CD14-positive monocyte (primary cell): Measurements from ENCODE around the gene LEKR1. TPM values are rescaled to one million over a fixed set of nuclear protein-coding genes. Genes with fewer than 3 reads are reported as not detected.

Experiments used
- DNase-seq, 3 donors: peaks; one replicate each; pipeline ENCODE4 v3.0.0-alpha.2; 2011 to 2022
- H2AFZ ChIP-seq: 2 replicates; pipeline ENCODE4 v1.6.0; 2012; ENCODE audit warnings: mild to moderate bottlenecking, low read depth, low read length, inconsistent platforms; ENCODE audit not compliant: insufficient read depth, poor library complexity, severe bottlenecking
- H3K27ac ChIP-seq, 2 donors: 1 replicate in 1 of 2; 2 replicates in 1 of 2; pipeline ENCODE4 v1.5.1; 2012 to 2013; ENCODE audit warnings: low read length in 2 of 2, control low read depth in 1 of 2, inconsistent platforms in 1 of 2, low read depth in 1 of 2, mild to moderate bottlenecking in 1 of 2
- H3K27me3 ChIP-seq, 2 donors: one replicate each; pipeline versions ENCODE4 v1.6.0 to v1.6.1; 2011 to 2013; ENCODE audit warnings: low read length in 2 of 2; ENCODE audit not compliant: control insufficient read depth in 2 of 2, insufficient read depth in 2 of 2
- H3K36me3 ChIP-seq, 2 donors: replicated peaks in 1 of 2; 1 replicate in 1 of 2; 2 replicates in 1 of 2; pipeline versions ENCODE4 v1.5.1 to v1.6.1; 2012 to 2013; ENCODE audit warnings: low read length in 2 of 2, control low read depth in 1 of 2, inconsistent platforms in 1 of 2, mild to moderate bottlenecking in 1 of 2; ENCODE audit not compliant: insufficient read depth in 2 of 2, control insufficient read depth in 1 of 2
- H3K4me1 ChIP-seq, 2 donors: 1 replicate in 1 of 2; 2 replicates in 1 of 2; pipeline versions ENCODE4 v1.5.1 to v1.6.1; 2012 to 2013; ENCODE audit warnings: low read length in 2 of 2, control low read depth in 1 of 2, inconsistent platforms in 1 of 2, mild to moderate bottlenecking in 1 of 2, moderate library complexity in 1 of 2; ENCODE audit not compliant: insufficient read depth in 2 of 2, control insufficient read depth in 1 of 2
- H3K4me2 ChIP-seq: replicated peaks from 2 replicates; pipeline ENCODE3; 2012; ENCODE audit warnings: low read length, moderate library complexity, mild to moderate bottlenecking; ENCODE audit not compliant: poor library complexity, severe bottlenecking; ENCODE audit errors: extremely low read depth
- H3K4me3 ChIP-seq, 3 experiments: fragments of 200-600 bp in 1 of 3; sonication (generic) in 1 of 3; replicated peaks in 1 of 3; 1 replicate in 2 of 3; 2 replicates in 1 of 3; pipeline ENCODE4 v1.5.1; 2011 to 2013; ENCODE audit warnings: low read length in 3 of 3, mild to moderate bottlenecking in 3 of 3, control low read depth in 2 of 3, low read depth in 2 of 3, inconsistent platforms in 1 of 3, moderate library complexity in 1 of 3
- H3K79me2 ChIP-seq: 2 replicates; pipeline ENCODE4 v1.6.0; 2012; ENCODE audit warnings: mild to moderate bottlenecking, control low read depth, inconsistent platforms, low read length, moderate library complexity; ENCODE audit not compliant: insufficient read depth
- H3K9ac ChIP-seq: 2 replicates; pipeline ENCODE4 v1.6.0; 2017; ENCODE audit warnings: low read length, mild to moderate bottlenecking; ENCODE audit not compliant: insufficient read depth, poor library complexity, severe bottlenecking
- H3K9me3 ChIP-seq, 2 donors: replicated peaks in 1 of 2; 1 replicate in 1 of 2; 2 replicates in 1 of 2; pipeline versions ENCODE4 v1.5.1 to v1.6.1; 2012 to 2013; ENCODE audit warnings: low read length in 2 of 2, control low read depth in 1 of 2; ENCODE audit not compliant: control insufficient read depth in 1 of 2, insufficient read depth in 1 of 2
- H4K20me1 ChIP-seq: 2 replicates; pipeline ENCODE4 v1.6.0; 2012; ENCODE audit warnings: mild to moderate bottlenecking, low read length, control low read depth, moderate library complexity; ENCODE audit not compliant: insufficient read depth
- H3K27ac Mint-ChIP-seq, 7 donors: one replicate each; pipeline ENCODE4 v1.8.0; 2020; ENCODE audit warnings: mild to moderate bottlenecking in 7 of 7, mixed read lengths in 7 of 7, moderate library complexity in 6 of 7, inconsistent platforms in 2 of 7
- H3K27me3 Mint-ChIP-seq, 3 donors: one replicate each; pipeline ENCODE4 v1.8.0; 2021 to 2022; ENCODE audit warnings: low read depth in 3 of 3, mild to moderate bottlenecking in 3 of 3, mixed read lengths in 3 of 3, moderate library complexity in 3 of 3, inconsistent platforms in 1 of 3
- H3K36me3 Mint-ChIP-seq, 2 donors: one replicate each; pipeline ENCODE4 v1.8.0; 2020; ENCODE audit warnings: mixed read lengths in 2 of 2, inconsistent platforms in 1 of 2, mild to moderate bottlenecking in 1 of 2
- H3K4me1 Mint-ChIP-seq: one replicate; pipeline ENCODE4 v1.8.0; 2020; ENCODE audit warnings: mild to moderate bottlenecking, mixed read lengths
- H3K4me3 Mint-ChIP-seq, 2 donors: one replicate each; pipeline ENCODE4 v1.8.0; 2020; ENCODE audit warnings: mild to moderate bottlenecking in 2 of 2, mixed read lengths in 2 of 2, moderate library complexity in 1 of 2
- H3K9me3 Mint-ChIP-seq, 7 donors: one replicate each; pipeline ENCODE4 v1.8.0; 2020 to 2022; ENCODE audit warnings: mixed read lengths in 7 of 7, mild to moderate bottlenecking in 6 of 7, moderate library complexity in 6 of 7, inconsistent platforms in 2 of 7
- WGBS: methylation state at CpG from one replicate; pipeline ENCODE4 v1.1.5; 2013; ENCODE audit warnings: missing lambda C conversion rate; ENCODE audit not compliant: insufficient coverage; 5-methylcytosine and 5-hydroxymethylcytosine counted together
- intact Hi-C, 2 donors: fragments of 100-400 bp; cut with micrococcal nuclease; formaldehyde crosslinking; loops; one replicate each; pipeline versions ENCODE4 v1.15.0 to v1.15.1; 2023
- polyA minus RNA-seq: library from RNA; depleted of rRNA, polyadenylated mRNA; stranded (reverse); fragments of >200 nt; gene quantifications from 2 replicates; pipeline ENCODE4 v1.2.3, GENCODE V29; 2012
- polyA plus RNA-seq, 3 donors: library from polyadenylated mRNA; depleted of rRNA in 1 of 3; unstranded in 2 of 3; stranded (reverse) in 1 of 3; fragments of 300-500 nt in 2 of 3; fragments of >200 nt in 1 of 3; fragmentation: Illumina TruSeq in 2 of 3; gene quantifications; 1 replicate in 2 of 3; 2 replicates in 1 of 3; pipeline ENCODE4 v1.2.3, GENCODE V29; 2012 to 2021
- total RNA-seq, 12 experiments: library from RNA in 1 of 12; stranded (reverse) in 1 of 12; fragments of 120-200 nt in 1 of 12; gene quantifications; one replicate each; pipeline ENCODE4 v1.2.4 and lab custom pipeline; 2013 to 2026; ENCODE audit warnings: mixed read lengths in 6 of 12, inconsistent platforms in 1 of 12
- TF ChIP-seq, protein P1 (sequence below): fragments of 200-600 bp; IDR thresholded peaks from one replicate; pipeline ENCODE4 v1.8.0; 2022; ENCODE audit warnings: antibody characterized with exemption, mild to moderate bottlenecking

LEKR1 gene
- total RNA-seq (2013): 1.8 TPM
- under 1 TPM in 2 of 3 donors, not detected in 1; 0.51 to 0.80 TPM for polyA plus RNA-seq
- polyA minus RNA-seq: 14.3 and 16.0 TPM in 2 replicates
- 6.7 to 28.7 (median 16.3) reads per million in 11 experiments for total RNA-seq (lab: John Stamatoyannopoulos, UW)

DNA sequence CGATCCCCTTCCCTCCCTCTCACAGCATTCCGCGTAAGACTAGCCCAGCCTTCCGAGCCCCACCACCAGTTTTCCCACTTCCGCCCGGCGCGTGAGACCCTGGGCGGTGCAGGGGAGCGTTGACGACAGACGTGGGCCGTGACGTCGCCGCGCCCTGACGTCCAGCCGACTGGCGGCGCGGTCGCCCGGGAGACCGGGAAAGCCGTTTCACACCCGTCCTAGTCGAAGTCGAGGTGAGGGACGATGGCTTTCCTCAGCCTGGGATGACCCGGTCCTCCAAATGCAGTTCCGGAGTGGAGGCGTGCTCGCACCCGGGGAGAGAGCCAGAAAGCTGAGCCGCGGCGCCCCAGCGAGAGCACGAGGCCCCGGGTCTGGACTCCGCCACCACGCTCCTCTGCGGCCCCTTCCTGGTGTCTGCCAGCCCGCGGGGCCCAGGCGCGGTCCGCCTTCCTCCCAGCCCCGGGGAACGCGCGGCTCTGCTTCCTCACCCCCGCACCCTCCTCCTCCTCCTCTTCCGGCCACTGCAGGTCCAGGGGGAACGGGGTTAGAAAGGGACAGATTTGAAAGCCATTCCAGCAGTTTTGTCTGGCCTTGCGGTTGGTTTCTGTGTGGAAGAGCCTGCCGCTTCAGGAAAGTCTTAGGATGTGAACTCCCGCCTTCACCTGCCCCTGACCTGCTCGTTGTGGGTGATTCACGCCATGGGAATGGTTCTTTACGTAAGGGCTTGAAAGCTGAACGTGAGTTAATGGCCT is at the start of gene LEKR1:
TSS of gene LEKR1 (plus strand) at position 210 of the 752 bp plus-strand sequence. CDS start 2,977 bp downstream, outside the sequence.
- Mint-ChIP-seq H3K9me3 (no peaks in the 10 kb centered on the region), H3K4me3 (peak within 1 kb of the TSS; percentile 92 to 94), H3K27ac (peak within 1 kb of the TSS; percentile 96 to 99 (median 99)), H3K36me3 (no peaks in the 10 kb centered on the region), H3K27me3 (peaks cover 0 to 2% (median 0%) of the 10 kb centered on the region in 3 donors), H3K4me1 (peaks cover 15% of the 10 kb centered on the region)
- H2AFZ ChIP-seq: peak within 1 kb of the TSS; percentile 63
- no peaks in the 10 kb centered on the region for H3K79me2 ChIP-seq
- peak within 1 kb of the TSS; percentile 81 for H3K4me2 ChIP-seq
- intact Hi-C loops: loop anchor here in 1 of 2 donors (5.0 kb wide), 1 partner anchor 149 kb away; no protein-coding TSS in a partner anchor
- H3K4me3 ChIP-seq: peak within 1 kb of the TSS; percentile 63 to 80 (median 65)
- H3K27ac ChIP-seq: peak within 1 kb of the TSS; percentile 90 to 100
- H3K36me3 ChIP-seq: no peaks in the 10 kb centered on the region
- TF ChIP-seq, protein P1, sequence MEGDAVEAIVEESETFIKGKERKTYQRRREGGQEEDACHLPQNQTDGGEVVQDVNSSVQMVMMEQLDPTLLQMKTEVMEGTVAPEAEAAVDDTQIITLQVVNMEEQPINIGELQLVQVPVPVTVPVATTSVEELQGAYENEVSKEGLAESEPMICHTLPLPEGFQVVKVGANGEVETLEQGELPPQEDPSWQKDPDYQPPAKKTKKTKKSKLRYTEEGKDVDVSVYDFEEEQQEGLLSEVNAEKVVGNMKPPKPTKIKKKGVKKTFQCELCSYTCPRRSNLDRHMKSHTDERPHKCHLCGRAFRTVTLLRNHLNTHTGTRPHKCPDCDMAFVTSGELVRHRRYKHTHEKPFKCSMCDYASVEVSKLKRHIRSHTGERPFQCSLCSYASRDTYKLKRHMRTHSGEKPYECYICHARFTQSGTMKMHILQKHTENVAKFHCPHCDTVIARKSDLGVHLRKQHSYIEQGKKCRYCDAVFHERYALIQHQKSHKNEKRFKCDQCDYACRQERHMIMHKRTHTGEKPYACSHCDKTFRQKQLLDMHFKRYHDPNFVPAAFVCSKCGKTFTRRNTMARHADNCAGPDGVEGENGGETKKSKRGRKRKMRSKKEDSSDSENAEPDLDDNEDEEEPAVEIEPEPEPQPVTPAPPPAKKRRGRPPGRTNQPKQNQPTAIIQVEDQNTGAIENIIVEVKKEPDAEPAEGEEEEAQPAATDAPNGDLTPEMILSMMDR: no peak
- peak within 1 kb of the TSS; percentile 97 for H3K9ac ChIP-seq
- H3K9me3 ChIP-seq: no peaks in the 10 kb centered on the region
- no peaks in the 10 kb centered on the region for H4K20me1 ChIP-seq
- WGBS: under 1% methylated on average over 48 of the region's 63 CpGs
- H3K27me3 ChIP-seq: no peaks in the 10 kb centered on the region
- peaks cover 11 to 22% of the 10 kb centered on the region in 2 donors for H3K4me1 ChIP-seq
- DNase-seq: peak; percentile 81 to 97 (median 90)

DNA sequence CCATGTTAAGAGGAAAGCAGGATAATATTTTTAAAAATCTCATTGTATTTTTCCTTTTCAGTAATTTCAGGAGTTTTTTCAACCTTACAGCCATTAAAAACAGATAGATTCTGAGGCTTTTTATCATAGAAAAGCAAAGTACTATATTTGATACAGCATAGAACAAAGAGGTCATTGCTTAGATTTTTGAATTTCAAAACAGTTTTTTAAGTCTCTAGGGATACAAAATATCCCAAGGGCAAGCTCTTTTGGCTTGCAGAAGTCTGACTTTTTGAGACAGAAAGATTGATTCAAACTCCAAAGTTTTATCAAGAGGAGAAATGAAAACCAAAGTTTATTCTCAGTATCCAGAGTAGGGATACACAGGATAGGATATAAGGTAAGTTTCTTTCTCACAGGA is 49.3 kb upstream of the LEKR1 start:
- Histone ChIP-seq H3K9me3 (no peaks in the 10 kb centered on the region), H3K27ac (no peak overlapping the region), H3K4me1 (peaks cover 0 to 7% of the 10 kb centered on the region in 2 donors), H2AFZ (no peak overlapping the region), H3K79me2 (no peaks in the 10 kb centered on the region), H3K9ac (no peak overlapping the region), H3K36me3 (no peaks in the 10 kb centered on the region), H4K20me1 (no peaks in the 10 kb centered on the region), H3K4me2 (no peak overlapping the region), H3K27me3 (no peaks in the 10 kb centered on the region), H3K4me3 (no peak overlapping the region)
- Mint-ChIP-seq H3K36me3 (no peaks in the 10 kb centered on the region), H3K27me3 (peaks cover 0 to 2% (median 1%) of the 10 kb centered on the region in 3 donors), H3K4me1 (peaks cover 15% of the 10 kb centered on the region), H3K4me3 (no peak overlapping the region), H3K9me3 (peaks cover 0 to 2% (median 0%) of the 10 kb centered on the region in 7 donors), H3K27ac (no peak overlapping the region)
- TF ChIP-seq, protein P1: no peak
- no peak for DNase-seq
- intact Hi-C loops: no loop called here
